HEK293 (cell line): ENCODE data around the gene WFS1.

Source experiments
- CTCF ChIA-PET: fragments of 350-600 bp; formaldehyde crosslinking; extraction: SDS; loops from one replicate; lab custom pipeline; 2021; ENCODE audit warnings: antibody characterized with exemption; lab: Yijun Ruan, JAX
- POLR2A ChIA-PET: fragments of 300-600 bp; formaldehyde crosslinking; extraction: SDS; loops from one replicate; lab custom pipeline; 2020; ENCODE audit warnings: antibody characterized with exemption, inconsistent platforms; lab: Yijun Ruan, JAX
- H3K27ac ChIP-seq: fragments of 200-500 bp; sonication (Bioruptor generic); 2 replicates; pipeline ENCODE4 v1.5.1; 2014; ENCODE audit warnings: low read depth, low read length, control low read depth, inconsistent platforms; ENCODE audit errors: extremely low read depth
- H3K36me3 ChIP-seq, 2 experiments: fragments of 200-500 bp in 1 of 2; sonication (Bioruptor generic) in 1 of 2; 1 replicate in 1 of 2; 2 replicates in 1 of 2; pipeline ENCODE4 v1.5.1; 2014 to 2017; ENCODE audit warnings: inconsistent platforms in 2 of 2, low read length in 2 of 2; ENCODE audit not compliant: control insufficient read depth in 2 of 2, insufficient read depth in 1 of 2
- H3K4me1 ChIP-seq: fragments of 200-500 bp; sonication (Bioruptor generic); 2 replicates; pipeline ENCODE4 v1.5.1; 2014; ENCODE audit warnings: mild to moderate bottlenecking, low read length, inconsistent platforms; ENCODE audit not compliant: control insufficient read depth, insufficient read depth
- H3K4me3 ChIP-seq: 2 replicates; pipeline ENCODE4 v1.5.1; 2011; ENCODE audit warnings: low read depth, mild to moderate bottlenecking, control low read depth, low read length, moderate library complexity
- H3K9me3 ChIP-seq: fragments of 200-500 bp; sonication (Bioruptor generic); 2 replicates; pipeline ENCODE4 v1.5.1; 2014; ENCODE audit warnings: low read depth, low read length, inconsistent platforms; ENCODE audit not compliant: control insufficient read depth, insufficient read depth
- GLIS2 ChIP-seq: fragments of 450-650 bp; formaldehyde crosslinking; IDR thresholded peaks from 2 replicates; pipeline ENCODE4 v1.5.1; 2016; ENCODE audit warnings: missing biosample characterization, missing genetic modification characterization
- HOXD13 ChIP-seq: sonication (generic); formaldehyde crosslinking; IDR thresholded peaks from 2 replicates; pipeline ENCODE4 v1.8.0; 2022; ENCODE audit warnings: missing genetic modification reagents, borderline replicate concordance
- SCRT1 ChIP-seq: fragments of 450-650 bp; formaldehyde crosslinking; IDR thresholded peaks from 2 replicates; pipeline ENCODE4 v1.5.1; 2016; ENCODE audit warnings: missing biosample characterization, missing genetic modification characterization, borderline replicate concordance
- ZBTB6 ChIP-seq: fragments of 450-650 bp; formaldehyde crosslinking; IDR thresholded peaks from 2 replicates; pipeline ENCODE4 v1.5.1; 2017; ENCODE audit warnings: missing biosample characterization, missing genetic modification characterization
- ZBTB7A ChIP-seq: fragments of 450-650 bp; formaldehyde crosslinking; IDR thresholded peaks from 2 replicates; pipeline ENCODE4 v1.5.1; 2016; ENCODE audit warnings: low read depth, missing biosample characterization, missing genetic modification characterization
- ZNF146 ChIP-seq: fragments of 450-650 bp; formaldehyde crosslinking; IDR thresholded peaks from 2 replicates; pipeline ENCODE4 v1.5.1; 2016; ENCODE audit warnings: missing biosample characterization, missing genetic modification characterization
- ZNF174 ChIP-seq: fragments of 450-650 bp; formaldehyde crosslinking; IDR thresholded peaks from 2 replicates; pipeline ENCODE4 v1.5.0; 2017; ENCODE audit warnings: missing biosample characterization, mild to moderate bottlenecking, missing genetic modification characterization
- ZNF19 ChIP-seq: fragments of 450-650 bp; formaldehyde crosslinking; IDR thresholded peaks from 2 replicates; pipeline ENCODE4; 2016; ENCODE audit warnings: missing biosample characterization, missing genetic modification characterization, low read depth
- ZNF23 ChIP-seq: fragments of 450-650 bp; formaldehyde crosslinking; IDR thresholded peaks from 2 replicates; pipeline ENCODE4 v1.5.1; 2016; ENCODE audit warnings: missing biosample characterization, missing genetic modification characterization, borderline replicate concordance
- ZNF248 ChIP-seq: fragments of 450-650 bp; formaldehyde crosslinking; IDR thresholded peaks from 2 replicates; pipeline ENCODE4 v1.5.1; 2017; ENCODE audit warnings: missing biosample characterization, missing genetic modification characterization
- ZNF26 ChIP-seq: fragments of 450-650 bp; formaldehyde crosslinking; IDR thresholded peaks from 2 replicates; pipeline ENCODE4 v1.5.1; 2016; ENCODE audit warnings: missing biosample characterization, missing genetic modification characterization
- ZNF280D ChIP-seq: fragments of 450-650 bp; formaldehyde crosslinking; IDR thresholded peaks from 2 replicates; pipeline ENCODE4 v1.5.1; 2016; ENCODE audit warnings: missing biosample characterization, missing genetic modification characterization
- ZNF302 ChIP-seq: fragments of 450-650 bp; formaldehyde crosslinking; IDR thresholded peaks from 2 replicates; pipeline ENCODE4 v1.5.1; 2016; ENCODE audit warnings: missing biosample characterization, missing genetic modification characterization, low read depth
- ZNF391 ChIP-seq: fragments of 450-650 bp; formaldehyde crosslinking; IDR thresholded peaks from 2 replicates; pipeline ENCODE4 v1.5.1; 2016; ENCODE audit warnings: low read depth, missing biosample characterization, missing genetic modification characterization, borderline replicate concordance
- ZNF768 ChIP-seq: fragments of 450-650 bp; formaldehyde crosslinking; IDR thresholded peaks from 2 replicates; pipeline ENCODE4 v1.5.1; 2018; ENCODE audit warnings: missing biosample characterization, mild to moderate bottlenecking, missing genetic modification characterization
- ZNF776 ChIP-seq: fragments of 450-650 bp; formaldehyde crosslinking; IDR thresholded peaks from 2 replicates; pipeline ENCODE4 v1.5.0; 2017; ENCODE audit warnings: missing biosample characterization, missing genetic modification characterization, borderline replicate concordance
- ZNF792 ChIP-seq: fragments of 450-650 bp; formaldehyde crosslinking; IDR thresholded peaks from 2 replicates; pipeline ENCODE4 v1.5.1; 2016; ENCODE audit warnings: missing biosample characterization, missing genetic modification characterization
- ZNF830 ChIP-seq: fragments of 450-650 bp; IDR thresholded peaks from 2 replicates; pipeline ENCODE4 v1.5.0; 2018; ENCODE audit warnings: missing biosample characterization, missing genetic modification characterization, low read depth, mild to moderate bottlenecking, moderate library complexity
- TF ChIP-seq, protein P1 (sequence below): fragments of 450-650 bp; formaldehyde crosslinking; IDR thresholded peaks from 2 replicates; pipeline ENCODE4 v1.5.1; 2016; ENCODE audit warnings: missing biosample characterization, missing genetic modification characterization, borderline replicate concordance
- TF ChIP-seq, protein P2 (sequence below): fragments of 450-650 bp; formaldehyde crosslinking; IDR thresholded peaks from 2 replicates; pipeline ENCODE4; 2016; ENCODE audit warnings: missing biosample characterization, missing genetic modification characterization

WFS1 gene

GRCh38 chr4:6322067-6322760 is 52.6 kb downstream of the WFS1 start (continued):
- TF ChIP-seq ZNF280D (tag by site-specific recombination) (no peak), ZBTB6 (tag by site-specific recombination) (no peak), ZNF248 (tag by site-specific recombination) (no peak), ZNF830 (tag by site-specific recombination) (no peak), ZBTB7A (no peak)
- TF ChIP-seq, protein P1, sequence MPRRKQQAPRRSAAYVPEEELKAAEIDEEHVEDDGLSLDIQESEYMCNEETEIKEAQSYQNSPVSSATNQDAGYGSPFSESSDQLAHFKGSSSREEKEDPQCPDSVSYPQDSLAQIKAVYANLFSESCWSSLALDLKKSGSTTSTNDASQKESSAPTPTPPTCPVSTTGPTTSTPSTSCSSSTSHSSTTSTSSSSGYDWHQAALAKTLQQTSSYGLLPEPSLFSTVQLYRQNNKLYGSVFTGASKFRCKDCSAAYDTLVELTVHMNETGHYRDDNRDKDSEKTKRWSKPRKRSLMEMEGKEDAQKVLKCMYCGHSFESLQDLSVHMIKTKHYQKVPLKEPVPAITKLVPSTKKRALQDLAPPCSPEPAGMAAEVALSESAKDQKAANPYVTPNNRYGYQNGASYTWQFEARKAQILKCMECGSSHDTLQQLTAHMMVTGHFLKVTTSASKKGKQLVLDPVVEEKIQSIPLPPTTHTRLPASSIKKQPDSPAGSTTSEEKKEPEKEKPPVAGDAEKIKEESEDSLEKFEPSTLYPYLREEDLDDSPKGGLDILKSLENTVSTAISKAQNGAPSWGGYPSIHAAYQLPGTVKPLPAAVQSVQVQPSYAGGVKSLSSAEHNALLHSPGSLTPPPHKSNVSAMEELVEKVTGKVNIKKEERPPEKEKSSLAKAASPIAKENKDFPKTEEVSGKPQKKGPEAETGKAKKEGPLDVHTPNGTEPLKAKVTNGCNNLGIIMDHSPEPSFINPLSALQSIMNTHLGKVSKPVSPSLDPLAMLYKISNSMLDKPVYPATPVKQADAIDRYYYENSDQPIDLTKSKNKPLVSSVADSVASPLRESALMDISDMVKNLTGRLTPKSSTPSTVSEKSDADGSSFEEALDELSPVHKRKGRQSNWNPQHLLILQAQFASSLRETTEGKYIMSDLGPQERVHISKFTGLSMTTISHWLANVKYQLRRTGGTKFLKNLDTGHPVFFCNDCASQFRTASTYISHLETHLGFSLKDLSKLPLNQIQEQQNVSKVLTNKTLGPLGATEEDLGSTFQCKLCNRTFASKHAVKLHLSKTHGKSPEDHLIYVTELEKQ (tag by site-specific recombination), result no peak
- TF ChIP-seq, protein P2, sequence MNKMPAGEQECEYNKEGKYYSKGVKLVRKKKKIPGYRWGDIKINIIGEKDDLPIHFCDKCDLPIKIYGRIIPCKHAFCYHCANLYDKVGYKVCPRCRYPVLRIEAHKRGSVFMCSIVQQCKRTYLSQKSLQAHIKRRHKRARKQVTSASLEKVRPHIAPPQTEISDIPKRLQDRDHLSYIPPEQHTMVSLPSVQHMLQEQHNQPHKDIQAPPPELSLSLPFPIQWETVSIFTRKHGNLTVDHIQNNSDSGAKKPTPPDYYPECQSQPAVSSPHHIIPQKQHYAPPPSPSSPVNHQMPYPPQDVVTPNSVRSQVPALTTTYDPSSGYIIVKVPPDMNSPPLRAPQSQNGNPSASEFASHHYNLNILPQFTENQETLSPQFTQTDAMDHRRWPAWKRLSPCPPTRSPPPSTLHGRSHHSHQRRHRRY (tag by site-specific recombination), result no peak

DNA sequence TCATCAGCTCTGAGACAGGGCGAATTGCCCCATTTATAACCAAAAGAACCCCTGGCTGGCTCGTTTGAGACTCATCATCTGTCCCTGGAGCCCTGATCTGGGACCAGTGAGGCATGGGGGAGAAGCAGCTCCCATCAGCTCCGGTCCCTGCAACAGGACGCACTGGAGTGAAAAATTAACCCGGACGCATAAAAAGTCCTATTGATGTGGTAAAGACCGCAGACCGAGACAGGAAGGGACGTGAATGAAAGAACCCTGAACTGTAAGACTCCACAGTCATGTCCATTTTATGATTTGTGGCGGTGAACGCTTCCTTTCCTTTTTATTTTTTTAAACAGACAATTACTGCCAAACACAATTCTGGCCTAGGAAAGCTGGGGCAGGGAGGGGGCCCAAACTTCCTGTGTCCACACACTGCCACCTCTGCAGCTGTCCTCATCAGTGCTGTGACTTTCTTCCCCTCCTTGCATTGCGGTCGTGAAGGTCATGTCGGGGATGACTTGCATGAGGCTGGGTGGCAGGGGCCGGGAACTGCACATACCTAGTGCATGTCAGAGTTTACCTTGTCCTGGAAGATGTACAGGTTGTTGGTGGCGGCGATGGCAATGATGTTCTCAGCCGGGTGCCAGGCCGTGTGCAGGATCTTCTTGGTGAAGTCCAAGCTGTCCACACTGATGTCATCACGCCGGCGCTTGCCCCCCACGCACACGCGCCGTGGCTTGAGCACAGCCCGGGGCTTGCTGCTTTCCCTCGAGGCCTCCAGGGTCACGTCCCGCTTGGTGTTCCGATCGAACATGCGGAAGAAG is 53.3 kb downstream of the WFS1 start:
- no peak for TF ChIP-seq ZNF23 (tag by site-specific recombination)
- TF ChIP-seq ZNF768 (tag by site-specific recombination), result no peak
- no peak for TF ChIP-seq HOXD13 (CRISPR knock-in tag)
- no peak for TF ChIP-seq ZNF302 (tag by site-specific recombination)
- no peak for TF ChIP-seq ZNF19 (tag by site-specific recombination)
- no peak for TF ChIP-seq SCRT1 (tag by site-specific recombination)
- no peak for TF ChIP-seq ZNF776
- TF ChIP-seq GLIS2 (tag by site-specific recombination), result no peak
- no peak for TF ChIP-seq ZNF792 (tag by site-specific recombination)
- TF ChIP-seq ZNF146 (tag by site-specific recombination), result no peak
- no peak for TF ChIP-seq ZNF174 (tag by site-specific recombination)
- TF ChIP-seq ZNF26 (tag by site-specific recombination), result no peak
- TF ChIP-seq ZNF391 (tag by site-specific recombination), result no peak
- Histone ChIP-seq H3K36me3 (peaks cover 0 to 38% of the 10 kb centered on the region in 2 experiments; a peak in 1 of 3 replicates), H3K4me3 (no peak overlapping the region), H3K27ac (no peak overlapping the region), H3K9me3 (no peaks in the 10 kb centered on the region), H3K4me1 (no peaks in the 10 kb centered on the region)
- CTCF ChIA-PET, result interaction anchor here (0.9 kb wide), 2 partner anchors 59 to 72 kb away, joined by 3 read pairs; no protein-coding TSS in a partner anchor
- POLR2A ChIA-PET, result no interaction called here
